Activated B cell treated with CpG ODN at 0.5 μM for 24 hours (primary cell): ENCODE data around the gene OSBPL5. TPM values are rescaled to one million over a fixed set of nuclear protein-coding genes. Genes with fewer than 3 reads are reported as not detected.

Source experiments
- ATAC-seq: fragments of 200-7000 bp; cut with Tn5 transposase; one replicate; pipeline ENCODE4 v1.10.0; 2021; ENCODE audit warnings: low read depth, mild to moderate bottlenecking, moderate library complexity
- CTCF ChIA-PET: fragments of 350-600 bp; sonication (Branson Sonifier 250); formaldehyde crosslinking; loops from one replicate; lab custom pipeline; 2021; ENCODE audit warnings: antibody characterized with exemption; lab: Charles Lee
- POLR2A ChIA-PET: fragments of 350-600 bp; sonication (Branson Sonifier 250); formaldehyde crosslinking; loops from one replicate; lab custom pipeline; 2021; ENCODE audit warnings: antibody characterized with exemption; lab: Charles Lee
- DNase-seq: peaks from one replicate; pipeline ENCODE4 v3.0.0; 2022
- H3K27ac Mint-ChIP-seq: one replicate; pipeline ENCODE4 v1.8.0; 2020; ENCODE audit warnings: mixed read lengths
- H3K27me3 Mint-ChIP-seq: one replicate; pipeline ENCODE4 v1.8.0; 2021; ENCODE audit warnings: mixed read lengths
- H3K36me3 Mint-ChIP-seq: one replicate; pipeline ENCODE4 v1.8.0; 2021; ENCODE audit warnings: low read depth, mixed read lengths
- H3K4me1 Mint-ChIP-seq: one replicate; pipeline ENCODE4 v1.8.0; 2021; ENCODE audit warnings: mixed read lengths
- H3K4me3 Mint-ChIP-seq: one replicate; pipeline ENCODE4 v1.8.0; 2020; ENCODE audit warnings: mild to moderate bottlenecking, mixed read lengths
- H3K9me3 Mint-ChIP-seq: one replicate; pipeline ENCODE4 v1.8.0; 2020; ENCODE audit warnings: mixed read lengths
- CTCF ChIP-seq: fragments of 200-600 bp; IDR thresholded peaks from one replicate; pipeline ENCODE4 v1.8.0; 2022; ENCODE audit warnings: antibody characterized with exemption, mild to moderate bottlenecking
- intact Hi-C: fragments of 100-400 bp; cut with micrococcal nuclease; formaldehyde crosslinking; loops from one replicate; pipeline ENCODE4 v1.15.1; 2024
- total RNA-seq: library from RNA; stranded (reverse); gene quantifications from 2 replicates; pipeline ENCODE4 v1.2.3, GENCODE V29; 2022

OSBPL5 gene
- total RNA-seq, 1 donor from 2014 or later = not detected

GRCh38 chr11:3103076-3103475 lies 62.0 kb downstream of the OSBPL5 start:
- no peak for TF ChIP-seq CTCF
- ChIA-PET CTCF (interaction anchor here (0.9 to 1.3 kb wide), 2 partner anchors 9 to 11 kb away, joined by 3 read pairs; no protein-coding TSS in a partner anchor), POLR2A (no interaction called here)
- Mint-ChIP-seq H3K4me1 (no peaks in the 10 kb centered on the region), H3K27ac (no peak overlapping the region), H3K9me3 (no peaks in the 10 kb centered on the region), H3K4me3 (no peak overlapping the region), H3K27me3 (peaks cover 5% of the 10 kb centered on the region), H3K36me3 (no peaks in the 10 kb centered on the region)
- DNase-seq (no peak), ATAC-seq (no peak)
- intact Hi-C loops = no loop called here

- H3K4me3 Mint-ChIP-seq = no peak overlapping the region
- POLR2A ChIA-PET = no interaction called here
- H3K27me3 Mint-ChIP-seq = peaks cover 5% of the 10 kb centered on the region
- intact Hi-C loops = no loop called here
- no peaks in the 10 kb centered on the region for H3K36me3 Mint-ChIP-seq
- no peak for DNase-seq
- no peak overlapping the region for H3K27ac Mint-ChIP-seq
- no peak for TF ChIP-seq CTCF
- H3K4me1 Mint-ChIP-seq = no peaks in the 10 kb centered on the region
- CTCF ChIA-PET = interaction anchor here (0.9 to 1.3 kb wide), 2 partner anchors 8 to 11 kb away, joined by 3 read pairs; no protein-coding TSS in a partner anchor
- no peak for ATAC-seq
- H3K9me3 Mint-ChIP-seq = no peaks in the 10 kb centered on the region
Measured at GRCh38 chr11:3102641-3102921, 62.5 kb downstream of the OSBPL5 start.

- no peaks in the 10 kb centered on the region for H3K36me3 Mint-ChIP-seq
- no peaks in the 10 kb centered on the region for H3K9me3 Mint-ChIP-seq
- ChIA-PET CTCF (interaction anchor here (0.9 to 1.3 kb wide), 2 partner anchors 8 to 10 kb away, joined by 3 read pairs; no protein-coding TSS in a partner anchor), POLR2A (no interaction called here)
- no peak for ATAC-seq
- no peaks in the 10 kb centered on the region for H3K4me1 Mint-ChIP-seq
- H3K4me3 Mint-ChIP-seq = no peak overlapping the region
- no peak for TF ChIP-seq CTCF
- intact Hi-C loops = no loop called here
- DNase-seq = peak; percentile 10
- peaks cover 3% of the 10 kb centered on the region for H3K27me3 Mint-ChIP-seq
- H3K27ac Mint-ChIP-seq = no peak overlapping the region
Measured at GRCh38 chr11:3101921-3102640, 63.0 kb downstream of the OSBPL5 start.

- DNase-seq (no peak), ATAC-seq (no peak)
- H3K4me1 Mint-ChIP-seq = no peaks in the 10 kb centered on the region
- no peak for TF ChIP-seq CTCF
- H3K27ac Mint-ChIP-seq = no peak overlapping the region
- ChIA-PET CTCF (no interaction called here), POLR2A (no interaction called here)
- intact Hi-C loops = no loop called here
- no peak overlapping the region for H3K4me3 Mint-ChIP-seq
- H3K9me3 Mint-ChIP-seq = no peaks in the 10 kb centered on the region
- H3K27me3 Mint-ChIP-seq = no peaks in the 10 kb centered on the region
- no peaks in the 10 kb centered on the region for H3K36me3 Mint-ChIP-seq
Measured at GRCh38 chr11:3099178-3099577, 65.9 kb downstream of the OSBPL5 start.

- POLR2A ChIA-PET = no interaction called here
- Mint-ChIP-seq H3K9me3 (no peaks in the 10 kb centered on the region), H3K27ac (no peak overlapping the region), H3K4me1 (no peaks in the 10 kb centered on the region), H3K4me3 (no peak overlapping the region), H3K27me3 (peaks cover 1% of the 10 kb centered on the region), H3K36me3 (no peaks in the 10 kb centered on the region)
- intact Hi-C loops = no loop called here
- DNase-seq (no peak), ATAC-seq (no peak)
- CTCF ChIA-PET = no interaction called here
- TF ChIP-seq CTCF = no peak
Measured at GRCh38 chr11:3096909-3097530, 68.1 kb downstream of the OSBPL5 start.
